Endothelial cell of umbilical vein (primary cell): Measurements from ENCODE around the gene SMARCC1.

Source experiments
- CTCF ChIP-seq, 2 donors: IDR thresholded peaks; 1 replicate in 1 of 2; 2 replicates in 1 of 2; pipeline ENCODE4 v1.5.1; 2011; ENCODE audit warnings: low read length in 2 of 2, mild to moderate bottlenecking in 2 of 2, moderate library complexity in 2 of 2, control low read depth in 1 of 2, inconsistent platforms in 1 of 2, low read depth in 1 of 2; ENCODE audit not compliant: insufficient read depth in 1 of 2; ENCODE audit errors: extremely low read depth in 1 of 2
- FOS ChIP-seq: IDR thresholded peaks from 2 replicates; pipeline ENCODE4 v1.6.1; 2011; ENCODE audit warnings: mild to moderate bottlenecking, low read length, moderate library complexity, borderline replicate concordance; ENCODE audit not compliant: insufficient read depth

GRCh38 chr3:47817609-47818008 lies 35.9 kb upstream of the SMARCC1 start:
- TF ChIP-seq CTCF (IDR thresholded peaks at IDR 0.05; ENCODE audit: extremely low read depth in 1 of 2, insufficient read depth in 1 of 2, low read depth in 1 of 2, low read length in 2 of 2) (no peak), FOS (no peak)
